Measurements from ENCODE around the gene MRGPRX2.

DNA sequence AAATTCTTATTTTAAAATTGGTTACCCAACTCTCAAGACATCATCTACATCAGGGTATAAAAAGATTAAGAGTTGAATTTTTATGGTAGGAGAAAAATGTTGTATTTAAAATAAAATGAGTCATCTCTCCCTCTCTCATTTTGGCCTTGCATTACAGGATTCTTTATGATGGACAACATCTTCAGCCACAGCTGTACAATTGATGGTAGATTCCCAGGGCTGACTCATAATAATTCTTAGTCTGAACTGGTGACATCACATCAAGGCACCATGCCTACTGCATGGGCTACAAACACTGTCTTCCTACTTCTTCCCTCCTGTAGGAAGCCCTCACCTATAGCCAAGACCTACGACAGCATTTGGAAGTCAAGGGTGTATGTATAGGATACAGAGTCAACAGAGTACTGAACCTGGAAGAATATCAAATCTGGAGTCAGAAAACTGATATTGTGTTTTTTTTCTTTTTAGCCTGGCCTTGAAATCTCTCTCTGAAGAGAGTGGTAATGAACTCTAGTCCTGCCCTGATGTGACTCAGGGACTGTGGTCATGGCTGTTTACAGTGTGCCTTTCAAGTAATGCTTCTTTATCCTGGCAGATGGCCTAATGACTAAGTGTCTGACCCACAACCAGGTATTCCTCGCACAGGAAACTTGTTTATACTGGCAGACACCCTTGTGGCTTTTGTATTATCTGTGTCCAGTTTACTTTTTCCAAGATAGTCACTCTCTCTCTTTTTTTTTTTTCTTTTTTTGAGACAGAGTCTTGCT lies 32.5 kb downstream of the MRGPRX2 start:
- TF ChIP-seq, protein P1, sequence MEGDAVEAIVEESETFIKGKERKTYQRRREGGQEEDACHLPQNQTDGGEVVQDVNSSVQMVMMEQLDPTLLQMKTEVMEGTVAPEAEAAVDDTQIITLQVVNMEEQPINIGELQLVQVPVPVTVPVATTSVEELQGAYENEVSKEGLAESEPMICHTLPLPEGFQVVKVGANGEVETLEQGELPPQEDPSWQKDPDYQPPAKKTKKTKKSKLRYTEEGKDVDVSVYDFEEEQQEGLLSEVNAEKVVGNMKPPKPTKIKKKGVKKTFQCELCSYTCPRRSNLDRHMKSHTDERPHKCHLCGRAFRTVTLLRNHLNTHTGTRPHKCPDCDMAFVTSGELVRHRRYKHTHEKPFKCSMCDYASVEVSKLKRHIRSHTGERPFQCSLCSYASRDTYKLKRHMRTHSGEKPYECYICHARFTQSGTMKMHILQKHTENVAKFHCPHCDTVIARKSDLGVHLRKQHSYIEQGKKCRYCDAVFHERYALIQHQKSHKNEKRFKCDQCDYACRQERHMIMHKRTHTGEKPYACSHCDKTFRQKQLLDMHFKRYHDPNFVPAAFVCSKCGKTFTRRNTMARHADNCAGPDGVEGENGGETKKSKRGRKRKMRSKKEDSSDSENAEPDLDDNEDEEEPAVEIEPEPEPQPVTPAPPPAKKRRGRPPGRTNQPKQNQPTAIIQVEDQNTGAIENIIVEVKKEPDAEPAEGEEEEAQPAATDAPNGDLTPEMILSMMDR (IDR thresholded peaks at IDR 0.05) = no peak
- TF ChIP-seq EP300 (IDR thresholded peaks at IDR 0.05; ENCODE audit: borderline replicate concordance in 1 of 2, low read depth in 1 of 2, low read length in 1 of 2) (no peak), FOXM1 (IDR thresholded peaks at IDR 0.05; ENCODE audit: low read depth) (no peak), POLR2AphosphoS5 (IDR thresholded peaks at IDR 0.05; ENCODE audit: low read depth, low read length) (no peak), RAD21 (IDR thresholded peaks at IDR 0.05; ENCODE audit: low read length) (no peak), MXI1 (IDR thresholded peaks at IDR 0.05; ENCODE audit: low read depth, low read length) (no peak), CHD2 (IDR thresholded peaks at IDR 0.05; ENCODE audit: low read length, partially characterized antibody) (no peak)
- TF ChIP-seq, protein P2, sequence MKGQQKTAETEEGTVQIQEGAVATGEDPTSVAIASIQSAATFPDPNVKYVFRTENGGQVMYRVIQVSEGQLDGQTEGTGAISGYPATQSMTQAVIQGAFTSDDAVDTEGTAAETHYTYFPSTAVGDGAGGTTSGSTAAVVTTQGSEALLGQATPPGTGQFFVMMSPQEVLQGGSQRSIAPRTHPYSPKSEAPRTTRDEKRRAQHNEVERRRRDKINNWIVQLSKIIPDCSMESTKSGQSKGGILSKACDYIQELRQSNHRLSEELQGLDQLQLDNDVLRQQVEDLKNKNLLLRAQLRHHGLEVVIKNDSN (IDR thresholded peaks at IDR 0.05; ENCODE audit: borderline replicate concordance, low read depth) = no peak

Data from SK-N-SH (cell line).